Measurements from ENCODE around the gene TTC3.

DNA sequence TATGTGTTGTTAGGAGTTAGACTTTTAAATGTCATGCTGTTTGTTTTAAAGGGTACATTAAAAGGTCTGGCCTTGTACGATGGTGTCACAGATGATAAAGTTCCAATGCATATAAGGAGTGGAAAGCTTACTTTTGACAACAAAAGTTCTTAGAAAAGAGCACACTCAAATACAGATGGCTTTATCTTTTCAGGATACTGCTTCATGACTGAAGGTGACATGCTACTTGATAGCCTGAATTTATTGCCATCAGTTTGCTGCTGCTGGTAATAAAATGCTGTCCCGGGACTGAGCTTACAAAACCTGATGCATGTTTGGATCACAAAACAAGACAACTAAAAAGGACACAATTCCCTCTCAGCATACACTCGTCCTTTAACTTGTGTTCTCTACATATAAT is 84.9 kb downstream of the TTC3 start:
- TF ChIP-seq, protein P1, sequence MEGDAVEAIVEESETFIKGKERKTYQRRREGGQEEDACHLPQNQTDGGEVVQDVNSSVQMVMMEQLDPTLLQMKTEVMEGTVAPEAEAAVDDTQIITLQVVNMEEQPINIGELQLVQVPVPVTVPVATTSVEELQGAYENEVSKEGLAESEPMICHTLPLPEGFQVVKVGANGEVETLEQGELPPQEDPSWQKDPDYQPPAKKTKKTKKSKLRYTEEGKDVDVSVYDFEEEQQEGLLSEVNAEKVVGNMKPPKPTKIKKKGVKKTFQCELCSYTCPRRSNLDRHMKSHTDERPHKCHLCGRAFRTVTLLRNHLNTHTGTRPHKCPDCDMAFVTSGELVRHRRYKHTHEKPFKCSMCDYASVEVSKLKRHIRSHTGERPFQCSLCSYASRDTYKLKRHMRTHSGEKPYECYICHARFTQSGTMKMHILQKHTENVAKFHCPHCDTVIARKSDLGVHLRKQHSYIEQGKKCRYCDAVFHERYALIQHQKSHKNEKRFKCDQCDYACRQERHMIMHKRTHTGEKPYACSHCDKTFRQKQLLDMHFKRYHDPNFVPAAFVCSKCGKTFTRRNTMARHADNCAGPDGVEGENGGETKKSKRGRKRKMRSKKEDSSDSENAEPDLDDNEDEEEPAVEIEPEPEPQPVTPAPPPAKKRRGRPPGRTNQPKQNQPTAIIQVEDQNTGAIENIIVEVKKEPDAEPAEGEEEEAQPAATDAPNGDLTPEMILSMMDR (conservative IDR thresholded peaks at IDR 0.05; ENCODE audit: low read length) = no peak
- TF ChIP-seq EZH2phosphoT487 (IDR thresholded peaks at IDR 0.05; ENCODE audit: borderline replicate concordance, low read depth, low read length) = no peak
